ENCODE measurements around the gene ZNRF1.

The ZNRF1 gene

DNA sequence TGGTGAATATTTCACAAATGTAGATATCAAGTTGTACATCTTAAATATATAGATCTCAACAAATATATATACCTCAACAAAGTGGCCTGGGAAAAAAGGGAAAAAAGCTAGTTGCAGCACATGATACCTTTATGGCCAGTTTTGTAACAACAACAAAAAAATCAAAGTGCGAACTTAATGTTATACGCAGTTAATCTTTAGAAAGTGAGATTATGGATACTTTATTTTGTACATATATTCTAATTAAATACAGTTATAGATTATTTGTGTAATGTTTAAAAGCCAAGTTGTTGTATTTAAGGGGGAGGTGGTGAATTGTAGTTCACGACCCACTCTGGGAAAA is 149.1 kb downstream of the ZNRF1 start:
- DNase-seq (ENCODE audit: low read depth in 2 of 2) = no peak

GRCh38 chr16:75148311-75149195 is 149.7 kb downstream of the ZNRF1 start, which contains the start of gene ZFP1:
ZFP1 (plus strand) TSS chr16:75148524; CDS start chr16:75152952, 4,428 bp downstream.
- DNase-seq (ENCODE audit: low read depth in 2 of 2) = peak; percentile 89 to 91

DNA sequence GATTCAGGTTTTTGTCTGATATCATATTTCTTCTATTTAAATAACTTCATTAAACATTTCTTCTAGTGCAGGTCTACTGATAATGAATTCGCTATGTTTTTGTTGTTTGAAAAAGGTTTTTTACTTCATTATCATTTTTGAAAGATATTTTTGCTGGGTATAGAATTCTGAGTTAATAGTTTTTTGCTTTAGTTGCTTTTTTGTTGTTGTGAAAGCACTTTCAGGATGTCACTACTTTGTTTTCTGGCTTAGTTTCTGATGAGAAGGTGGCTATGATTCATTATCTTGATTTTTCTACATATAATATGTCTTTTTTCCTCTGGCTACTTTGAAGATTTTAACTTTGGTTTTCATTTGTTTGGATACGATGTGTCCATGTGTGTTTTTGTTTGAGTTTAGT is 153.0 kb downstream of the ZNRF1 start:
- no peak for DNase-seq (ENCODE audit: low read depth in 2 of 2)

- DNase-seq (ENCODE audit: low read depth in 2 of 2) = no peak
Measured at GRCh38 chr16:75152635-75153034, 153.8 kb downstream of the ZNRF1 start.

- no peak for DNase-seq (ENCODE audit: low read depth in 2 of 2)
Measured at GRCh38 chr16:75160386-75160785, 161.6 kb downstream of the ZNRF1 start.

Data from stimulated activated CD8-positive, alpha-beta memory T cell treated with anti-CD3 and anti-CD28 coated beads, Interleukin-2, amount 100 ng/mL, for 1 hour (primary cell).